K562 treated with DMSO at 1 percent for 12 hours (cell line): ENCODE data around the gene RERE. TPM values are rescaled to one million over a fixed set of nuclear protein-coding genes. Genes with fewer than 3 reads are reported as not detected.

Source experiments
- total RNA-seq: library from RNA; unstranded; fragments of 300-600 nt; gene quantifications from 2 replicates; pipeline ENCODE4 v1.2.3, GENCODE V29; 2022; ENCODE audit not compliant: insufficient read depth

The RERE gene
- total RNA-seq = 6.7 and 31.5 TPM in 2 replicates

DNA sequence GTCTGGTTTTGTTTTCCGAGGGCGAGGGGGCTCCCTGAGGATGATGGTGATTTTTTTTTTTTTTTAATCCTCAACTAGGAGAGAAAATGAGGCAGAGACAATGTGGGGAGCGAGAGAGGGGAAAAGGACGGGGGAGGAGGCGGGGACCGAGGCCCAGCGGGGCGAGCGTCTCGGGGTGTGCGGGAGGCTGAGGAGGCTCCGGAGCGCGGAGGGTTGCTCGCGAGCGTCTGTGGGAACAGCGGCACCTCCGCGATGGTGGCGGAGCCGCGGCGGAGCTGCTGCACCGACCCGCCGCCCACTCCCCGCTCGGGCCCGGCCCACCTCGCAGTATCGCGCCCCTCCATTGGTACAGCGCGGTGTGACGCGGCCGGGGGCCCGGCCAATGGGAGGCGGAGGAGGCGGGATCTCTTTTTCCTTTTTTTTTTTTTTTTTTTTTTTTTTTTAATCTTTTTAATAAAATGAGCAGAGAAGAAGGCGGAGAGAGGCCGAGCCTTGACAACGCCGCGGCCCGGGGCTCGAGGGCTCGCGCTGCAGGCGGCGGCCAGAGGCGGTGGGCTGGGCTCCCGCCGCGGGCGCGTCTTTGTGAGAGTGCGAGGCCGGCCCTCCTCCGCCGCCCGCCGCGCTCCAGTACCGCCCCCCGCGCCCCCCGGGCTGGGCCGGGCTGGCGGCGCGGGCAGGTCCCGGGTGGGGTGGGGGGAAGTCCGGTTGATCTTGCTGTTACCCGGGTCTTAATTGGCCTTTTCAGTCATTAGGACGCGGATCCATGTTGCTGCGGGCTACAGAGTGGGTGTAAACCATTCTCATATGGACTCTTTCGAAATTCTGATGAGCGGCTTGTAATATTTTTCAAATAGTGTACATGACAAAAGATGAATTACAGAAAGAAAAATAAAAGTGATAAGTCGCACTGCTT is at the start of gene RERE:
Gene RERE (minus strand): TSS at position 229 of the 913 bp plus-strand sequence.

DNA sequence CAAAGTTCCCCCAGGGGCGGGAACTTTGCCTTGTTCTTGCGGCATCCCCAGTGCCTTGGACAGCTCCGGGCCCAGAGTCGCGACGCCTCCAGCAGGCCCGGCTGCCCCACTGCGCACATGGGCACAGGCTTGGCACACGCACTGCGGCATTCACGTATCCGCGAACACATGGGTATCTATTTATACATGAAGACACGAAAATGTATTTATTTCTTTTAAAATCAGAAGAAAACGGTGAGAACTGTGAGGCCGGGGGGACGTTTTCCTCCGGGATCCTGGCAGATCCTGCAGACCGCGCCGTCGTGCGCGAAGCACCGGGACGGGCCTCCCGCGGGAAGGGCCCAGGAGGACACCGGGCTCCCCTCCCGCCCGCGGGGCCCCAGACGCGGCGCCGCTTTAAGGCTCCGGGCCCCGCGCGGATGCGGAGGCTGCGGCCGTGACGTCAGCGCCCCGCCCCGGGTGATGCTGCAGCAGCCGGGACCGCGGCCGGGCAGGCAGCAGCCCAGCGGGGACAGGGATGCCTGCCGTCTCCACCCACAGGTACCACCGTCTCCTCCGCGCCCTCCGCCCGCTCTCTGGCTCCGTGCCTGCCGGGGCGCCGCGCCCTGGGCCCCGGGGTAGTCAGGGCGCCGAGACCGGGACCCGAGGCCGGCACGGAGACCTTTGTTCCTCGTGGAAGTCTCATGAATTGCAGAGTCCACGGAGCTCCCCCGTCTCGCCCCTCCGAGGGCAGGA is 499.6 kb downstream of the RERE start, which contains the start of gene SLC45A1:
Gene SLC45A1 (plus strand): TSS at position 468 of the 735 bp plus-strand sequence. CDS start 6,216 bp downstream, outside the sequence.

Other genes starting within 250 kb of the RERE start
- gene ENO1, start 61.0 kb upstream of the RERE start, total RNA-seq = 1,911 and 1,979 TPM in 2 replicates
- gene CA6, start 128.2 kb upstream of the RERE start, total RNA-seq = not detected in 2 replicates
- not detected in 2 replicates for gene SLC2A7, start 208.8 kb upstream of the RERE start, total RNA-seq